ENCODE data around the gene HCST.
"Not testable (repeated sequence)": the region's sequence is repeated elsewhere in the genome, so short reads cannot be mapped to it uniquely, and the experiment has no call there.

HCST gene

GRCh38 chr19:35901854-35902661 lies at the start of gene HCST:
Gene HCST (plus strand): TSS chr19:35902529. CDS start chr19:35902594, 65 bp downstream.
- in situ Hi-C loops (cut with MboI; ENCODE audit: low pct_unique_long_range_greater_than_20kb, low sequenced_read_pairs), result no loop called here
- DNase-seq, result peak; percentile 88

- DNase-seq, result no peak
- in situ Hi-C loops (cut with MboI; ENCODE audit: low pct_unique_long_range_greater_than_20kb, low sequenced_read_pairs), result no loop called here
Measured at GRCh38 chr19:35853038-35853756, 49.1 kb upstream of the HCST start.

GRCh38 chr19:35856546-35857149 lies 45.7 kb upstream of the HCST start, which contains the start of gene KIRREL2:
Gene KIRREL2 (plus strand): TSS chr19:35856911. CDS start chr19:35857120, 209 bp downstream.
- in situ Hi-C loops (cut with MboI; ENCODE audit: low pct_unique_long_range_greater_than_20kb, low sequenced_read_pairs), result no loop called here
- DNase-seq, result peak; percentile 58

GRCh38 chr19:35858311-35858710 lies 44.0 kb upstream of the HCST start:
- in situ Hi-C loops (cut with MboI; ENCODE audit: low pct_unique_long_range_greater_than_20kb, low sequenced_read_pairs), result no loop called here
- DNase-seq, result no peak

- DNase-seq, result no peak
- in situ Hi-C loops (cut with MboI; ENCODE audit: low pct_unique_long_range_greater_than_20kb, low sequenced_read_pairs), result no loop called here
Measured at GRCh38 chr19:35859414-35859813, 42.9 kb upstream of the HCST start.

- DNase-seq, result no peak
- in situ Hi-C loops (cut with MboI; ENCODE audit: low pct_unique_long_range_greater_than_20kb, low sequenced_read_pairs), result no loop called here
Measured at GRCh38 chr19:35860436-35860817, 41.9 kb upstream of the HCST start.

GRCh38 chr19:35860818-35861639 lies 41.3 kb upstream of the HCST start:
- no peak for DNase-seq

GRCh38 chr19:35861640-35862160 lies 40.6 kb upstream of the HCST start:
- in situ Hi-C loops (cut with MboI; ENCODE audit: low pct_unique_long_range_greater_than_20kb, low sequenced_read_pairs), result no loop called here
- DNase-seq, result no peak

More at GRCh38 chr19:35860818-35861639, 41.3 kb upstream of the HCST start:
- in situ Hi-C loops (cut with MboI; ENCODE audit: low pct_unique_long_range_greater_than_20kb, low sequenced_read_pairs), result no loop called here

GRCh38 chr19:35862528-35862927 lies 39.8 kb upstream of the HCST start:
- no peak for DNase-seq
- in situ Hi-C loops (cut with MboI; ENCODE audit: low pct_unique_long_range_greater_than_20kb, low sequenced_read_pairs), result no loop called here

GRCh38 chr19:35863018-35863417 lies 39.3 kb upstream of the HCST start:
- no peak for DNase-seq
- in situ Hi-C loops (cut with MboI; ENCODE audit: low pct_unique_long_range_greater_than_20kb, low sequenced_read_pairs), result no loop called here

- in situ Hi-C loops (cut with MboI; ENCODE audit: low pct_unique_long_range_greater_than_20kb, low sequenced_read_pairs), result no loop called here
- no peak for DNase-seq
Measured at GRCh38 chr19:35868172-35868822, 34.0 kb upstream of the HCST start, which contains the start of gene APLP1. Gene APLP1 (plus strand): TSS chr19:35868574. CDS start chr19:35868637, 63 bp downstream.

GRCh38 chr19:35868823-35869326 lies 33.5 kb upstream of the HCST start:
- in situ Hi-C loops (cut with MboI; ENCODE audit: low pct_unique_long_range_greater_than_20kb, low sequenced_read_pairs), result no loop called here
- no peak for DNase-seq

- in situ Hi-C loops (cut with MboI; ENCODE audit: low pct_unique_long_range_greater_than_20kb, low sequenced_read_pairs), result no loop called here
- DNase-seq, result peak; percentile 94
Measured at GRCh38 chr19:35869327-35870123, 32.8 kb upstream of the HCST start.

GRCh38 chr19:35870124-35870736 lies 32.1 kb upstream of the HCST start:
- in situ Hi-C loops (cut with MboI; ENCODE audit: low pct_unique_long_range_greater_than_20kb, low sequenced_read_pairs); DNase-seq: not testable (repeated sequence)

- in situ Hi-C loops (cut with MboI; ENCODE audit: low pct_unique_long_range_greater_than_20kb, low sequenced_read_pairs), result no loop called here
- DNase-seq, result no peak
Measured at GRCh38 chr19:35870798-35871197, 31.5 kb upstream of the HCST start.

GRCh38 chr19:35871611-35872010 lies 30.7 kb upstream of the HCST start:
- in situ Hi-C loops (cut with MboI; ENCODE audit: low pct_unique_long_range_greater_than_20kb, low sequenced_read_pairs), result no loop called here
- no peak for DNase-seq

- DNase-seq, result no peak
- in situ Hi-C loops (cut with MboI; ENCODE audit: low pct_unique_long_range_greater_than_20kb, low sequenced_read_pairs), result no loop called here
Measured at GRCh38 chr19:35872180-35872579, 30.1 kb upstream of the HCST start.

Measured in KBM-7 (cell line).